Activated naive CD8-positive, alpha-beta T cell (primary cell): ENCODE results near the gene GNA12.

Experiments used
- H3K27ac Mint-ChIP-seq: one replicate; pipeline ENCODE4 v1.8.0; 2021; ENCODE audit warnings: mixed read lengths
- H3K27me3 Mint-ChIP-seq: one replicate; pipeline ENCODE4 v1.8.0; 2021; ENCODE audit warnings: mixed read lengths
- H3K36me3 Mint-ChIP-seq: one replicate; pipeline ENCODE4 v1.8.0; 2021; ENCODE audit warnings: mixed read lengths
- H3K4me1 Mint-ChIP-seq: one replicate; pipeline ENCODE4 v1.8.0; 2021; ENCODE audit warnings: low read depth, mixed read lengths
- H3K4me3 Mint-ChIP-seq: one replicate; pipeline ENCODE4 v1.8.0; 2021; ENCODE audit warnings: mild to moderate bottlenecking, mixed read lengths
- H3K9me3 Mint-ChIP-seq: one replicate; pipeline ENCODE4 v1.8.0; 2021; ENCODE audit warnings: low read depth, mixed read lengths

The GNA12 gene, protein sequence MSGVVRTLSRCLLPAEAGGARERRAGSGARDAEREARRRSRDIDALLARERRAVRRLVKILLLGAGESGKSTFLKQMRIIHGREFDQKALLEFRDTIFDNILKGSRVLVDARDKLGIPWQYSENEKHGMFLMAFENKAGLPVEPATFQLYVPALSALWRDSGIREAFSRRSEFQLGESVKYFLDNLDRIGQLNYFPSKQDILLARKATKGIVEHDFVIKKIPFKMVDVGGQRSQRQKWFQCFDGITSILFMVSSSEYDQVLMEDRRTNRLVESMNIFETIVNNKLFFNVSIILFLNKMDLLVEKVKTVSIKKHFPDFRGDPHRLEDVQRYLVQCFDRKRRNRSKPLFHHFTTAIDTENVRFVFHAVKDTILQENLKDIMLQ

DNA sequence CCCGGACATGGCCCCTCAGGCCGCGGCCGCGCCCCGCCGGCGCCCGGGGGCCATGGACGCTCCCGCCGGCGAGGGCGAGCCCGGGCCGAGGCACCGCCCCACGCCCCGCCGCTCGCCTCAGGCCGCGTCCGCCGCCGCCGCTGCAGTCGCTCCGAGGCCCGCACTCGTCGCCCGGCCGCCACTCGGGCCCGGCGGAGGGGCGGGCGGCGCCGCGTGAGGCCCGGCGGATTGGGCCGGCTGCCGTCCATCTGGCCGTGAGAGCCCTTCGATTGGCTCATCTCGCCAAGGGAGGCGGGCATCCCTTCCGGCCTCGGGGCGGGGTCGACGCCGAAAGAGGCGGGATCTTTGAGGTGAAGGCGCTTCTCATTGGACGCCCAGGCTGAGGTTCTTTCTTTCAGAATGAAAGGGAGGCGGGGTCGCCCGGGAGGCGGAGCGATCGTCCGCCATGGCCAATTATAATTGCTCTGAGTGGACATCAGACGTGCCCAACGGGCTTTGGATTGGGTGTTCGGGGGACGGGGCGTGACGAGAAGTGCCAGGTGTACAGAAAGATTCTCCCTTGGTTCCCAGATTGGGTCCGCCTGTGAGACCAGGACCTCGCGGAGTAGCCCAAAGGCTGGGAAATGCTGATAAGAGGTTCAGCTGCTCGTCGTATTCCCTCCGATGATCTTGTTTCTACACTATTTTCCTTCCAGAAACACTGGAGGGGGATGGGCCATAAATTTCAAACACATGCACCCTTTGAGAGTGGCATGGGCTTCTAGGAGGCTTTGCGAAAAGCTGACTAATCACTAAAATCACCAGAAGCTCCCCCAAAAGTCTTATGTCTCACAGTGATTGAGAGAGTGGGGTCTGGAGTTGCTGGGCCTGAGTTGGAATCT, at the start of gene GNA12:
GNA12 (minus strand) TSS at position 156 of the 881 bp plus-strand sequence; CDS start at position 9, 147 bp downstream.
- H3K27ac Mint-ChIP-seq = peak within 1 kb of the TSS; percentile 50
- peak within 1 kb of the TSS; percentile 86 for H3K4me3 Mint-ChIP-seq
- peaks cover 41% of the 10 kb centered on the region for H3K4me1 Mint-ChIP-seq
- peaks cover 4% of the 10 kb centered on the region for H3K36me3 Mint-ChIP-seq
- H3K9me3 Mint-ChIP-seq = no peaks in the 10 kb centered on the region
- H3K27me3 Mint-ChIP-seq = no peaks in the 10 kb centered on the region

DNA sequence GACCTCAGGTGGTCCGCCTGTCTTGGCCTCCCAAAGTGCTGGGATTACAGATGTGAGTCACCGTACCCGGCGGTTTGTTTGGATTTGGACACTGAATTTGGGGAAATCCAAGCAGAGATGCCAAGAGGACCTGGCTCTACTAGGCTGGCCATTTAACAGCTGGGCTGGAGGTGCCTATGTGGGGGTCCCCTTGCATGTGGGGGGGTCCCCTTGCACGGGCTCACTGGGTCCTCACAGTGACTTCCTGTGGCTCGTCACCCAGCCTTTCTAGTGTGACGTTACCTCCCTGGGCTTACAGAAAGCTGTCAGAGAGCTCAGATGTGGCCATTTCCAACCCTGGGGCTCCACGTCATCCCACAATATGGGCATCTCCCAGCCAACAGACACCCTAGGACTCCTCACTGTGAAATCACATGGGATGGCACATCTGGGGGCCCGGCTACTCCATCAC, 49.3 kb upstream of the GNA12 start:
- Mint-ChIP-seq H3K36me3 (no peaks in the 10 kb centered on the region), H3K27me3 (no peaks in the 10 kb centered on the region), H3K9me3 (no peaks in the 10 kb centered on the region), H3K4me3 (peak overlapping the region; percentile 86), H3K4me1 (peaks cover 22% of the 10 kb centered on the region), H3K27ac (peak overlapping the region; percentile 94)

DNA sequence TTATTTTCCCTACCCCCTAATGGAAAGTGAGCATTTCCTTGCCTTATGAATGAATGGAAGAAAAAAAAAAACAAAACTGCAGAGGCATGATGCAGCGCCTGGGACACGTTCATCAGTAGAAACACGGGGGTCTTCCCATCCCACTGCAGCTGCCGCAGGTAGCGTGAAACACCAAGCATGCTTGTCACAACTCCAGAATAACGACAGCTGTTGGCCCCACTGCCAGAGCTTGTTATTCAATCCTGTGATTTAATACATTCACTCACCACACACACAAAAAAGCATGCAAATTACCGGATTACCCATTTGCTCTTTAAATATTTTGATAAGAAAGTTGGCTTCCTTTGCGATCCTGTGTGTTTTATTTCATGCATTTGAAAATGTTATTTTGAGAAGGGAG, 48.4 kb upstream of the GNA12 start:
- Mint-ChIP-seq H3K27me3 (no peaks in the 10 kb centered on the region), H3K36me3 (no peaks in the 10 kb centered on the region), H3K27ac (peak overlapping the region; percentile 34), H3K4me1 (peaks cover 22% of the 10 kb centered on the region), H3K9me3 (no peaks in the 10 kb centered on the region), H3K4me3 (no peak overlapping the region)

DNA sequence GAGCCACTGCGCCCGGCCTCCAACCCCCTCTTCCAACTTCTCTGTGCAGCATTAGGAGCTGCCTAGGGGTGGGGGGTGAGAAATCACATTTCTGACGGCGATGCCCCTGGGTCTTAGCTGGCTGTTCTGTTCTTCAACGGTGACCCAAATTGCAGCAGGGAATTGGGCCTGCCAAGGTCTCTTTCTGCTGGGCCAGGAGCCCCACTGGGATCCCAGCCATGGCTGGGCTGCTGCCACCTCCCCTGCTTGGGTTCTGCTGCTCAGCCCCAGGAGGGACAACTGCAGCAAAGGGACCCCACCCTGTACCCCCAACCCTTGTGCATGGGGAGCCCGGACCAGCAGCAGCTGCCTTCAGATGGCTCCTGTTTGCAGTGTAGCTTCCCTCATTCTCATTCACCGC, 43.7 kb upstream of the GNA12 start:
- Mint-ChIP-seq H3K9me3 (no peaks in the 10 kb centered on the region), H3K36me3 (no peaks in the 10 kb centered on the region), H3K4me1 (peaks cover 5% of the 10 kb centered on the region), H3K4me3 (no peak overlapping the region), H3K27ac (no peak overlapping the region), H3K27me3 (no peaks in the 10 kb centered on the region)

DNA sequence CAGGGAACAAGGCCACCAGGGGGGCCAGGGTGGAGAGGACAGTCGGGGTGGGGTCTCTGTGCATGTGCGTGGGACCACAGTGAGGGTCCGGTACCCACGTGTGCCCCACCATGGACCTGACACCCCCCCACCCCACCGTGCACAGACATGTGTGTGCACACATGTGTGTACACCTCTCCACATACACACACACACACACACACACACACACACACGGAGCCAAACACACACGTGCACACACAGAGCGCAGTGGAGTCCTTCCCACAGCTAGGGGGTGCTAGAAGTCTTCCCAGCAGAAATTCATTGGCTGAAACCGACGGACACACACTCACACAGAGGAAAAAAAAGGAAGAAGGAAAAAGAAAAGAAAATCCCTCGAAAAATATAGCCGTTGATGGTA, 42.8 kb upstream of the GNA12 start:
- Mint-ChIP-seq H3K4me1 (peaks cover 2% of the 10 kb centered on the region), H3K9me3 (no peaks in the 10 kb centered on the region), H3K27ac (no peak overlapping the region), H3K36me3 (no peaks in the 10 kb centered on the region), H3K27me3 (no peaks in the 10 kb centered on the region), H3K4me3 (no peak overlapping the region)

DNA sequence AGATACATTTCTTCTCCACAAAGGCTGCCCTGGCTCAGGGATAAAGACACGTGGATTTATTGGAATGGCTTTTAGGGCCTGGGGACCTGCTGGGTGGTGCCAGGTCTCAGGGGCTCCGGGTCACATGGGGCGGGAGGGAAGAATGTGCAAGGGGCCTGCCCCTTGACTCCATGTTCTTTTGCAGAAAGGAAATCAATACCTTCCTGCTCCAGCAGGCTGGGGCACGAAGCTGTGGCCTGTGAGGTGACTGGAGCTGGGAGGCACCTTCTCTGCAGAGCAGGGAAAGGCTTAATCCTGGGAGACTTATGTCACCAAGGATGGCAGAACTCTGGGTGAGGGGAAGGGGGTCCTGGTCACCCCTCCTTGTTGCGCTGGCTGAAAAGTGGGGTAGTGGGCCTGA, 42.3 kb upstream of the GNA12 start:
- H3K27me3 Mint-ChIP-seq = no peaks in the 10 kb centered on the region
- no peaks in the 10 kb centered on the region for H3K36me3 Mint-ChIP-seq
- H3K4me3 Mint-ChIP-seq = no peak overlapping the region
- peaks cover 2% of the 10 kb centered on the region for H3K4me1 Mint-ChIP-seq
- no peak overlapping the region for H3K27ac Mint-ChIP-seq
- H3K9me3 Mint-ChIP-seq = no peaks in the 10 kb centered on the region

DNA sequence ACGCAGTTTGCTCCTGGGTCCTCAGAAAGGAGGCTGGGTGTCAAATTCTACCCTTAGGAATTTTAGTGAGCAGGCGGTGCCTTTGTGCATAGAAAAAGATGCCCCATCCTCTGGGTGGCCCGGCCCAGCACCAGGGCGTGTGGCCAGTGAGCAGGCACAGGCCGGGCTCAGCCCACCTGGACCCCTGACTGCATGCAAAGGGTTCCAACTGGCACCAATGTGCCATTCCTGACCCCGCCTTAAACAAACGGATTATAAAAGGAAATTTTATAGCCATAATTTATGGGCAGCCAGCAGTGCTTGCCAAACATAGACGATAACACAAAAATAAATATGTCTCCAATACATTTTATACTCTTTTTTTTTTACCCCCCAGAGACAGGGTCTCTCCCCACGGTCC, 40.1 kb upstream of the GNA12 start:
- H3K4me3 Mint-ChIP-seq = no peak overlapping the region
- no peaks in the 10 kb centered on the region for H3K36me3 Mint-ChIP-seq
- no peak overlapping the region for H3K27ac Mint-ChIP-seq
- peaks cover 12% of the 10 kb centered on the region for H3K4me1 Mint-ChIP-seq
- H3K9me3 Mint-ChIP-seq = no peaks in the 10 kb centered on the region
- no peaks in the 10 kb centered on the region for H3K27me3 Mint-ChIP-seq

DNA sequence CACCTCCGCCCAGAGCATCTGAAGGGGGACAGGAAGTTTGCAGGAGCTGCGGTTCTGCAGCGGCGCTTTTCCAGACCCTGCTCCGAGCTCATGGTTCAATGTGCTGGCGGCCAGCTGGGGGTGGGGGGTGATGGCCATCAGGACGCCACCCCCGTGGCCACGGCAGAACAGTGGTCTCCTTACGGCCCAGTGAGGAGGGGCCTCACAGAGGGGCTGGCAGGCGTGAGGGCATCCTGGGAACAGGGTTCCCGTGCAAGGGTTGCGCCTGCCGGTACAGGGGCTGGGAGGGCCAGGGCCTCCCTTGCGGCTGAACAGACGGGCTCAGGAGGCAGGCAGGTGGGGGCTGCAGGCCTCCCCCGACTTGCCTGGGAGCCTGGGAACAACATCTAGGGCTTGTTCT, 39.0 kb upstream of the GNA12 start:
- Mint-ChIP-seq H3K27me3 (no peaks in the 10 kb centered on the region), H3K4me3 (no peak overlapping the region), H3K9me3 (no peaks in the 10 kb centered on the region), H3K36me3 (no peaks in the 10 kb centered on the region), H3K27ac (no peak overlapping the region), H3K4me1 (peaks cover 23% of the 10 kb centered on the region)

DNA sequence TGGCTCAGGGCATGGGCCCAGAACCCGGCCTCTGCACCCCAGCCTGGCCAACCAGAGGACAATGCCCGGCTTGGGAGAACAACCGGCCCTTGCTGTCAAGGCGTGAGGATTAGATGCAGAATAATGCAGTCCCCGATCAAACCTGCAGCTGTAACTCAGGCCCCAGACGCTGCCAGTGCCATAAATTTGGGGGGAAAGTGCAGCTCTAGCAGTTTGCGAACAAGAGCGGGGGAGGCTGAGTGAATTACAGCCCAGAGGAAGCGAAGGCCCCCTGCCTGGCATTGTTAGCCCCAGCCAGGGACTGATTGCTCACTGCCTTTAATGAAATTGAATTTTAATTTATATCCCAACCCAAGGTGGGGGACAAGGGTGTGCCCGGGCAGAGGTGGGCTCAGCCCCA, 38.0 kb upstream of the GNA12 start:
- no peak overlapping the region for H3K4me3 Mint-ChIP-seq
- H3K9me3 Mint-ChIP-seq = no peaks in the 10 kb centered on the region
- no peaks in the 10 kb centered on the region for H3K36me3 Mint-ChIP-seq
- H3K27me3 Mint-ChIP-seq = no peaks in the 10 kb centered on the region
- peaks cover 23% of the 10 kb centered on the region for H3K4me1 Mint-ChIP-seq
- no peak overlapping the region for H3K27ac Mint-ChIP-seq

DNA sequence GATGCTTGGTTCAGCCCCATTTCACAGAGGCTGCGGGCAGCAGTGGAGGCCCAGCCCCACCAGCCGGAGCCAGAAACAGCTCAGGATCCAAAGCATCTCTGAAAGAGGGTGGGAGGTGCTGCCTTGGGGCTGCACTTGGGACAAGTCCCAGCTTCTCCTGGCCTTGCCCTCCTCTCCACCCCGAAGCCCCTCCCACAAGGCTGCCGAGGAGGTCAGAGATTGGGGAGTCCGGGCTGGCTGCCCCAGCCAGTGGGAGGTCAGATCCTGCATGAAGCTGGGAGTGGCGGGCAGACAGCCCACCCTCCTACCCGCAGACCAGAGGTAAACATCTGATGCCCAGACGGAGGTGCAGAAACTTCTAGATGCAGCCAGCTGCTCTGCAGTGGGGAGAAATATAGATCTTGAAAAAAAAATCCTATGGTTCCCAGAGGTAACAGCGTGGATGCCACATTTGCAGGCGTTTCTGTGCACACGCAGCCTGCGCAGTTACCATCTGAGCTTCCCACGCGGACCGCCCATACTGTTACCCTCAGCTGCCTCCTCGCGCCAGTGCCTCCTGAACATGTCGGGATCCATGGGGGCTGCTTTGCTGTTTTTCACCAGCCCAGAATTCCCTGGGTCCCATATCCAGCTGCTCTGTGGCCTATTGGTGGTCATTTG, 36.9 kb upstream of the GNA12 start:
- H3K27me3 Mint-ChIP-seq = no peaks in the 10 kb centered on the region
- no peaks in the 10 kb centered on the region for H3K36me3 Mint-ChIP-seq
- peaks cover 22% of the 10 kb centered on the region for H3K4me1 Mint-ChIP-seq
- no peak overlapping the region for H3K27ac Mint-ChIP-seq
- H3K4me3 Mint-ChIP-seq = no peak overlapping the region
- H3K9me3 Mint-ChIP-seq = no peaks in the 10 kb centered on the region

DNA sequence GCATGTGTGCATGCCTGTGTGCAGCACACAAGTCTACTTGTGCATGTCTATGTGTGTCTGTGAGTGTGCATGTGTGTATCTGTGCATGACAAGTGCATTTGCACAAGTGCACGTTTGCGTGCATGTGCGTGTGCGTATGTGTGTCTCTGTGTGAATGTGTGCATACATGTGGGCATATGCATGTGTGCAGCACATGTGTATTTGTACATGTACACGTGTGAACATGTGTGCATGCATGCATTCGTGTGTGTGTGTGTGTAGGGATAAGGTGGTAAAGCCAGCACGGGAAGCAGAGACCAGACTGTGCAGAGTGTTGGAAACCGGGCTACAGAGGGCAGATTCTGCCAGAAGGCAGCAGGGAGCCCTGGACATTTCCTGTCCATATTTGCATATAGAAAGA, 35.9 kb upstream of the GNA12 start:
- Mint-ChIP-seq H3K36me3 (no peaks in the 10 kb centered on the region), H3K9me3 (no peaks in the 10 kb centered on the region), H3K4me1 (peaks cover 22% of the 10 kb centered on the region)

DNA sequence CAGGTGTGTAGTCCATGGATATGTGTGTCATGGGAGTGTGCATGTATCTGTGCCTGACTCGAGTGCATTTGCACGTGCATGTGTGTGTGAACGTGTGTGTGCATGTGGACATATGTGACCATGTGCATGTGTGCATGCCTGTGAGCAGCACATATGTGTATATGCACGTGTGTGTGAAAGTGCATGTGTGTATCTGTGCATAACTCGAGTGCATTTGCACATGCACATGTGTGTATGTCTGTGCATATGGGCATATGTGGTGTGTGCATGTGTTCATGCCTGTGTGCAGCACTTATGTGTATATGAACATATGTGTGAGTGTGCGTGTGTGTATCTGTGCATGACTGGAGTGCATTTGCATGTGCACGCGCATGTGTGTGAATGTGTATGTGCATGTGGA, 35.2 kb upstream of the GNA12 start:
- no peaks in the 10 kb centered on the region for H3K36me3 Mint-ChIP-seq
- H3K27me3 Mint-ChIP-seq = no peaks in the 10 kb centered on the region
- no peak overlapping the region for H3K27ac Mint-ChIP-seq
- H3K4me1 Mint-ChIP-seq = peaks cover 22% of the 10 kb centered on the region
- H3K9me3 Mint-ChIP-seq = no peaks in the 10 kb centered on the region
- H3K4me3 Mint-ChIP-seq = no peak overlapping the region

More for the DNA sequence above, 35.9 kb upstream of the GNA12 start:
- Mint-ChIP-seq H3K27ac (no peak overlapping the region), H3K4me3 (no peak overlapping the region), H3K27me3 (no peaks in the 10 kb centered on the region)

DNA sequence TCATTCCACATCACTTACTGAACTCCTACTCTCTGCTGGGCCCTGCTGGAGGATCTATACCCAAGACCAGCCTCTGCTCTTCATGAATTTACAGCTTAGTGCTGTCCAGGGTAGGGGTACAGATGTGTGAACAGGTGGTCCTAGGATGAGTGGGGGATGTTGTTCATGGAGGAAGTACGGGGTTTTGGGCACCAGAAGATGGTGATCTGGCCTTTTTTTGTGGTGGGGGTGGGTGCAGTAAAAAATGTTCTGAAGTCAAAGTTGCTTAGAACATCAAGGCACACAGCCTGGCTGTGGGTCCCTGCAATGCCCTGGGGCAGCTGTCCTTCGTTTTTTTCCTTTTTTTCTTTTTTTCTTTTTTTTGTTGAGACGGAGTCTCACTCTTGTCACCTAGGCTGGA, 34.2 kb upstream of the GNA12 start:
- H3K36me3 Mint-ChIP-seq = no peaks in the 10 kb centered on the region
- H3K4me3 Mint-ChIP-seq = no peak overlapping the region

DNA sequence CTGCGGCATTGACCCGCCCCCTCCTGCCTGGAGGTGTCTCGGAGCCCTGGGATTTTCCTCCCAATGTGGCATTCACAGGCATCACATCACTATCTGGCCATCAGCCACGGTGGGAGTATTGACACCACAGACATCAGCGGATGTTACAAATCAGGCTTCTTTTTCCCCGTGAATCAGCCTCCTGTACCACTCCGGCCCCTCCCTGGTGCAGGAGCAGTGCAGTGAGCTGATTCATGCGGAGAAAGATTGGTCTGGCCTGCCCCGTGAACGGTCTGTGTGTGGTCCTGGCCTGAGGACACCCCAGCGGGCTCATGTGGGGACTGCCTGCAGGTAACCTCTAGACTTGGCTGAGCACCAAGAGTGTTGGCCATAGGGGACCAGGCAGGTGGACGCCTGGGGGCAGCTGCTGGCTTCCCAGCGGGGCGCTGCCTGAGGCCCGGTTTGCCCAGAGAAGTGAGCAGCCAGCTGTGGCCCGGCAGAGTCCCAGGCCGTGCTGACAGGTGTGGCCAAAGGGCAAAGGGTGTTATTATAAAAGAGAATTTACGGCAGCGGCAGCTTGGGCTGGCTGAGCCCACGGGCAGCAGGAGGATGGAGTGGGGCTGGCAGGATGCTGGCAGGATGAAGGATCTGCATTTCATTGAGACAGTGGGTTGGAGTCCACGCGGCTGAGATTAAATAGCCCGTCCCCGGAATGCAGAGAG, 32.1 kb upstream of the GNA12 start:
- Mint-ChIP-seq H3K27ac (no peak overlapping the region), H3K4me1 (peaks cover 35% of the 10 kb centered on the region), H3K9me3 (no peaks in the 10 kb centered on the region), H3K27me3 (no peaks in the 10 kb centered on the region), H3K4me3 (no peak overlapping the region), H3K36me3 (no peaks in the 10 kb centered on the region)

More for the DNA sequence above, 34.2 kb upstream of the GNA12 start:
- H3K27me3 Mint-ChIP-seq = no peaks in the 10 kb centered on the region
- H3K4me1 Mint-ChIP-seq = peaks cover 27% of the 10 kb centered on the region
- H3K9me3 Mint-ChIP-seq = no peaks in the 10 kb centered on the region
- H3K27ac Mint-ChIP-seq = no peak overlapping the region
